ENCODE results near the gene PDLIM1. TPM values are rescaled to one million over a fixed set of nuclear protein-coding genes. Genes with fewer than 3 reads are reported as not detected.

PDLIM1 gene
- total RNA-seq, 4 donors from 2014 or later = 25.4 to 74.1 (median 68.5) TPM

GRCh38 chr10:95246582-95247051 is 44.2 kb downstream of the PDLIM1 start:
- 14% methylated on average over 1 of the region's 1 CpG; no CpG with 5 or more reads in 1 of the 2 donors for WGBS, 2 donors (ENCODE audit: low coverage in 1 of 2)
- H3K36me3 ChIP-seq = peaks cover 0 to 37% of the 10 kb centered on the region in 2 donors
- TF ChIP-seq POLR2AphosphoS5 (IDR thresholded peaks at IDR 0.05) = no peak
- TF ChIP-seq EP300 (IDR thresholded peaks at IDR 0.05) = no peak
- peak; percentile 68 to 80 (median 73) for TF ChIP-seq CTCF (IDR thresholded peaks at IDR 0.05)
- no peak for TF ChIP-seq POLR2A (IDR thresholded peaks at IDR 0.05)

GRCh38 chr10:95245425-95246055 is 45.3 kb downstream of the PDLIM1 start:
- 84 to 88% methylated on average over 3 to 6 of the region's 6 CpGs for WGBS, 2 donors (ENCODE audit: low coverage in 1 of 2)
- peaks cover 0 to 47% of the 10 kb centered on the region in 2 donors for H3K36me3 ChIP-seq
- H3K4me3 ChIP-seq = no peak overlapping the region
- no peak overlapping the region for H3K27ac ChIP-seq
- no peaks in the 10 kb centered on the region for H3K27me3 ChIP-seq
- H3K9me3 ChIP-seq = no peaks in the 10 kb centered on the region
- ATAC-seq = no peak
- H3K4me1 ChIP-seq = peaks cover 0 to 30% (median 12%) of the 10 kb centered on the region in 3 donors
- TF ChIP-seq POLR2AphosphoS5 (IDR thresholded peaks at IDR 0.05) (no peak), EP300 (IDR thresholded peaks at IDR 0.05) (no peak), CTCF (IDR thresholded peaks at IDR 0.05) (no peak), POLR2A (IDR thresholded peaks at IDR 0.05) (no peak)

More at GRCh38 chr10:95246582-95247051, 44.2 kb downstream of the PDLIM1 start:
- Histone ChIP-seq H3K9me3 (no peaks in the 10 kb centered on the region), H3K27me3 (no peaks in the 10 kb centered on the region), H3K4me1 (peaks cover 0 to 30% (median 12%) of the 10 kb centered on the region in 3 donors), H3K4me3 (no peak overlapping the region), H3K27ac (peak overlapping the region in 3 of 4 donors; percentile 41 to 66 (median 44))
- peak; percentile 60 for ATAC-seq

GRCh38 chr10:95244152-95244551 is 46.7 kb downstream of the PDLIM1 start:
- Histone ChIP-seq H3K36me3 (peaks cover 0 to 49% of the 10 kb centered on the region in 2 donors), H3K27ac (no peak overlapping the region), H3K9me3 (no peaks in the 10 kb centered on the region), H3K27me3 (no peaks in the 10 kb centered on the region), H3K4me1 (peaks cover 0 to 23% (median 12%) of the 10 kb centered on the region in 3 donors), H3K4me3 (no peak overlapping the region)
- WGBS, 2 donors (ENCODE audit: low coverage in 1 of 2) = 80 to 86% methylated on average over 1 of the region's 2 CpGs
- ATAC-seq = no peak
- no peak for TF ChIP-seq CTCF (IDR thresholded peaks at IDR 0.05)
- TF ChIP-seq POLR2AphosphoS5 (IDR thresholded peaks at IDR 0.05) = no peak
- no peak for TF ChIP-seq EP300 (IDR thresholded peaks at IDR 0.05)
- TF ChIP-seq POLR2A (IDR thresholded peaks at IDR 0.05) = no peak

GRCh38 chr10:95243318-95243617 is 47.5 kb downstream of the PDLIM1 start:
- Histone ChIP-seq H3K9me3 (no peaks in the 10 kb centered on the region), H3K36me3 (peaks cover 0 to 46% of the 10 kb centered on the region in 2 donors), H3K27ac (no peak overlapping the region), H3K4me1 (peaks cover 0 to 17% (median 12%) of the 10 kb centered on the region in 3 donors), H3K4me3 (no peak overlapping the region), H3K27me3 (no peaks in the 10 kb centered on the region)
- ATAC-seq = no peak
- TF ChIP-seq POLR2AphosphoS5 (IDR thresholded peaks at IDR 0.05) (no peak), POLR2A (IDR thresholded peaks at IDR 0.05) (no peak), EP300 (IDR thresholded peaks at IDR 0.05) (no peak), CTCF (IDR thresholded peaks at IDR 0.05) (no peak)
- 50 to 67% methylated on average over 3 of the region's 3 CpGs for WGBS, 2 donors (ENCODE audit: low coverage in 1 of 2)
